Measurements from ENCODE around the gene NLRC4.
"Not testable (repeated sequence)": the region's sequence is repeated elsewhere in the genome, so short reads cannot be mapped to it uniquely, and the experiment has no call there.

Gene NLRC4

DNA sequence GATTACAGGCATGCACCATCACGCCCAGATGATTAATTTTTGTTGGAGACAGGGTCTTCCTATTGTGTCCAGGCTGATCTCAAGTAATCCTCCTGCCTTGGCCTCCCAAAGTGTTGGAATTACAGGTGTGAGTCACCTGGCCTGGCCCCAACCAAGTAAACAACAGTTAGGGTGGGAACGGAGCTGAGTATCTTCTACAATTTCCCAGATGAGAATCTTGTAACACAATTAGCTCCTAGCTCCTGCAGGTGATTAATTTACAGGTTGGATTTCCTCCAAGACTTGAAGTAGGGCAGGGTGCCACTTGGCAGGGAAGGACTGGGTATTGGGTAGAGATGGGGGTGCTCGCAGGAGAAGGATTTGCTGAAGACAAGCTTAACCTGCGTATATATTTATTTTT, 17.8 kb downstream of the NLRC4 start:
- in situ Hi-C loops (cut with MboI; ENCODE audit: low sequenced_read_pairs): no loop called here

DNA sequence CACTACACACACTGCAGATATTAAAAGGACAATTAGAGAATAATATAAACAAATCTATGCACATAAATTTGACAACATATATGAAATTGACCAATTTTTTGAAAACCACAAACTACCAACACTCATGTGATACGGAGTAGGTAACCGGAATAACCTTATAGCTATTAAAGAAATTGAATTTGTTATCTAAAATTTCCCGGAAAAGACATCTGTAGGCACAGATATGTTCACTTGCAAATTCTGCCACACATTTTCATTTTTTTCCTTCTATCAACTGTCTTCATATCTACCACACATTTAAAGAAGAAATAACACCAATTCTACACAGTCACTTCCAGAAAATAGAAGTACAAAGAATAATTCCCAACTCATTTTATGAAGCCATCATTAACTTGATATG, 22.4 kb downstream of the NLRC4 start:
- in situ Hi-C loops (cut with MboI; ENCODE audit: low sequenced_read_pairs): no loop called here

DNA sequence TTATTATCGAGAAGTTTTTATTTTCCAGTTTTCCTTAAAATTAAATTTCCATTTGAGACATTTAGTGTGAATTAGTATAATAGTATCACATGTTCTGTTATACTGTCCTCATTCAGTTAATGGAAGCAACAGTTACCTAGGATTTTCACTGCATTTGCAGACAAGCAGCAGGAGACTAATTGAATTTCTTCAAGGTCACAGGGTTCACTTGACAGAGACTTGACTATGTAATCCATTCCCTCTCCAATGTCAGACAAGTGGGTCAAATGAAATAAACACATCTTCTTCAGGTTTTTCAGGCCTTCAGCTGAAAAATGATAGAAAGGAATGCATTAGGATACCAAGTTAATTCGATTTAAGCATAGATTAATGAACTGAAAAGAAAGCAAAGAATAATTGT, 26.7 kb downstream of the NLRC4 start:
- in situ Hi-C loops (cut with MboI; ENCODE audit: low sequenced_read_pairs): no loop called here

DNA sequence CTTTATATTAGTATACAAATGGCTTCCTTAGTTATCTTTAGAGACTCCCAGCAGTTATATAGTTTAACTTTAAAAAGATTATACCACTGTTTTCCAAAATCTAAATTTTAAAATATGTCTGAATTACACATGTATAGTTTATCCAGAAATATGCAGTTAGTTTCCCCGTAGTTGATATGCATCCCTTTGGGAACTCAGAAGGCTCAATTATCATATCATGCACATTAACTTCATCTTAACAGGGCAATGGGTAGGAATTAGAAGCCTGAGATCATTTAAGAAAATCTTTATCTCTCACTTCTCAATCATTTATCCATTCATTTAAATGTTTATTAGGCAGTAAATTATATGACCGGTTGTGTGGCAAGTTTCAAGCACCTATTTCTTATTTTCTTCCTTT, 27.2 kb downstream of the NLRC4 start:
- in situ Hi-C loops (cut with MboI; ENCODE audit: low sequenced_read_pairs): no loop called here

DNA sequence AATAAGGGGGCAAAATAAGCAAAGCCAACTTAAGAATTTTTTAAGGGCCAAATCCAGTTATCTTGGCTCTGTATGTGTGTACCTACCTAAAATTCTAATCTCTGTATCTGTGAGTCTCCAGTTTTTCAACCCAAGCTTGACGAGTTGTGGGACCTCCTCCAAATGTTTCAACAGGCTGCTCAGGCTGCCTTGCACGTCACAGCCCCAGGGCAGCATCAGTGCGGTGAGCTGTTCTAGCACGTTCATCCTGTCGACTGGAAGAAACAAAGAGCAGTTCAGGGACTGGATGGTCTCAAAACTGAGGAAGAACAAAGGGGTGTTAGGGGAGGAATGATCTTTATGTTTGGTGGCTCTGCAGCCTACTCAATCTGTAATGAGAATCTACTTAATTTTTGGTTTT, 29.4 kb downstream of the NLRC4 start:
- in situ Hi-C loops (cut with MboI; ENCODE audit: low sequenced_read_pairs): no loop called here

DNA sequence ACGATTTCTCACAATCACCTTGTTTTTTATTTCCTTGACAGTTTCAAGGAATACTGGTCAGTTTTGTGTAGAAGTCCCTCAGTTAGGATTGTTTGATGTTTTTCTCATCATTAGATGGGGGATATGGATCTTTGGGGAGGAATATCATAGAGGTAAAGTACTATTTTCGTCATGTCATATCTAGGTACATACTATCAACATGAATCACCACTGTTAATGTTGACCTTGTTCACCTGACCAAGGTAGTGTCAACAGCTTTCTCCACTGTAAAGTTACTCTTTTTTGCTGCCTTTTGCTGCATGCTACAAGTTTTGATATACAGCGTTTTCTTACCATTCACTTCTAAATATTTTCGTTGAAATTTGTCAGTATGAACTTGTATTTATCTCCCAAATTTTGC, 32.7 kb downstream of the NLRC4 start:
- in situ Hi-C loops (cut with MboI; ENCODE audit: low sequenced_read_pairs): no loop called here

DNA sequence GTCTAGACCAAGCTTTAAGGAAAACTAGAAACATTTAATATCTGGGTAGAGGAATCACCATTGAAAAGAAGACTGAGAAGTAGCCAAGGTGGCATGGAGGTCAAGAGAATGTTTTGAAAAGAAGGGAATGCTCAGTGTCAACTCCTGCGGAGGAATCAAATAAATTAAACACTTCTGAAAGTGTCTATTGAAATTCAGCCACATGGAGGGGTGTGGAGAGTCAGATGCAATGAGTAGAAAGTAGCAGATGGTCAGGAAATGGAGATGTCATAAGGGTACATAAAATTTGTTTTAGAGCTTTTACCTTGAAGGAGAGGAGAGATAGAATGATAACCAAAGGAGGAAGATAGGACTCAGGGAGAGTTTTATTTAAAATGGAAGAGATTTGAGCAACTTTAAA, 35.1 kb downstream of the NLRC4 start:
- in situ Hi-C loops (cut with MboI; ENCODE audit: low sequenced_read_pairs): no loop called here

DNA sequence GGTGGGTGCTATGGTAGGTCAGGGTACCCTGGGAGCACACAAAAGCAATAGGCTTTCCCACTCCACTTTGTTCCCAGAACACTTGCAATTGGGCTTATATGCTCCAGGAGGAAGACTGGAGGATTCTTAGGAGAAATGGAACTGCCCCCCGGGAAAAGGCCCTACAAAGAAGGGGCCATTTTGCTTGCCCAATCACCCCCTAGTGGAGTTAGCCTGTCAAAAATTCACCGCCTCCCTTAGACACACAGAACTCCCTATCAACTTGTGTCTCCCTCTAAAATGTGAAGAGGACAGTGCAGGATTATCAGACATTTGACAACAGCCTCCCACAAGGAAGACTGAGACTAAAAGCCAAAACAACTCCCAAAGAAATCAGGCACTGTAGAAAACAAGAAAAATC, 36.5 kb downstream of the NLRC4 start:
- in situ Hi-C loops (cut with MboI; ENCODE audit: low sequenced_read_pairs): no loop called here

DNA sequence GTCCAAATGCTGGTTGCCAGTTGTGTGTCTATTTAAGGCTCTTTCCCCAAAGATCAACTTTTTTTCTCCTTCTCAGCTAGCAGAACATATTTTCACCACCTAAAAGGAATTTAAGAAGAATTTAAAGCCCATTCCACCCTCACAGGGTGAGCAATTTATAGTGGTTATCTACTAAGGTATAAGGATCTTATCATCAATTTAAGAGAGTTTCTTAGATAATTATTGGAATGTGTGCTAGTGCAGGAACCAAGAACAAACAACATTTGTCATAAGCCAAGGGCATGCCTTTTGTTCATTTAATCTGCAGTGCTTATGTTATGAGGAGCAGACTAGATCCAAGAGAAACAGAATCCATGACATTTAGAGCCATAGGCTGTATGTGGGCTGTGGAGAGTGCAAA, 37.2 kb downstream of the NLRC4 start:
- in situ Hi-C loops (cut with MboI; ENCODE audit: low sequenced_read_pairs): no loop called here

DNA sequence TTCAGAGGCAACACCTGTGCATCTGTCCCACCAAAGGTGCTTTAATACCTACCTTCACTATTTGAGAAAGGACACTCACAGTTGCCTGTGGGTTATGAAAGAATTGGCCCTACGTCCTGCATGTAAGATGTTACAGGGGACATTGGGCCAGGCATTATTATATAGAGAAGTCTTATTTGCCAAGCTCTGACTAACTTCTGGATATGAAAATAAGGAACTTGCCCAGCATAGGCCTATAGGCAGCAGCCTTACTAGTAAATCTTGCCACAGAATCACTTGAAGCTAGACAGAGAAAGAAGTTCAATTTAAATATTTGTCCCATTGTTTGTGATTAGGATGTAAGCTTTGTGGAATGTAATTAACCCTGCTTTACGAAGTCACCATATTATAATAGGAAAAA, 41.7 kb downstream of the NLRC4 start:
- in situ Hi-C loops (cut with MboI; ENCODE audit: low sequenced_read_pairs): no loop called here

DNA sequence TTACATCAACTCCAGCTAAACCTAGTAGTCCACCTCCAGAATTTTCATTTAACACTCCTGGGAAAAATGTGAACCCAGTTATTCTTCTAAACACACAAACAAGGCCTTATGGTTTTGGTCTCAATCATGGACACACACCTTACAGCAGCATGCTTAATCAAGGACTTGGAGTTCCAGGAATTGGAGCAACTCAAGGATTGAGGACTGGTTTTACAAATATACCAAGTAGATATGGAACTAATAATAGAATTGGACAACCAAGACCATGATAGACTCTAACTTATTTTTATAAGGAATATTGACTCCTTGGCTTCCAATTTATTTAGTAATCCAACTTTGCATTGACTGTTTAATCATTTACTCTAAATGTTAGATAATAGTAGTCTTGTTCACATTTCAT, 44.2 kb downstream of the NLRC4 start:
- in situ Hi-C loops (cut with MboI; ENCODE audit: low sequenced_read_pairs): no loop called here

DNA sequence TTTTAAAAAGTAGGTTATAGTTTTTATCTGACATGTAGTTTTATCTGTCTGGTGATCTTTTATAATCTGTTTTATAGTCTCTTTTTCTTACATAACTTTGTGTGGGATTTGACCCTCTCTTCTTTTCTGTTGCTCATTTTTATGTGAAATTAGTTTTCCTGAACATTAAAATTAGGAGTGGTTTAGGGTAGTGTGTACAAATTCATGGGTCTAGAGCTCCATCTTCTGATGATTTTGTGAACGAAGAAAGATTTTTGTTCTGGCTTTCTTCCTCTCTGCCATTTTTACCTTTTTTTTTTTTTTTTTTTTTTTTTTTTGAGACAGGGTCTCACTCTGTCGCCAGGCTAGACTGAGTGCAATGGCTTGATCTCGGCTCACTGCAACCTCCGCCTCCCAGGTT, 52.4 kb downstream of the NLRC4 start:
- in situ Hi-C loops (cut with MboI; ENCODE audit: low sequenced_read_pairs): no loop called here

DNA sequence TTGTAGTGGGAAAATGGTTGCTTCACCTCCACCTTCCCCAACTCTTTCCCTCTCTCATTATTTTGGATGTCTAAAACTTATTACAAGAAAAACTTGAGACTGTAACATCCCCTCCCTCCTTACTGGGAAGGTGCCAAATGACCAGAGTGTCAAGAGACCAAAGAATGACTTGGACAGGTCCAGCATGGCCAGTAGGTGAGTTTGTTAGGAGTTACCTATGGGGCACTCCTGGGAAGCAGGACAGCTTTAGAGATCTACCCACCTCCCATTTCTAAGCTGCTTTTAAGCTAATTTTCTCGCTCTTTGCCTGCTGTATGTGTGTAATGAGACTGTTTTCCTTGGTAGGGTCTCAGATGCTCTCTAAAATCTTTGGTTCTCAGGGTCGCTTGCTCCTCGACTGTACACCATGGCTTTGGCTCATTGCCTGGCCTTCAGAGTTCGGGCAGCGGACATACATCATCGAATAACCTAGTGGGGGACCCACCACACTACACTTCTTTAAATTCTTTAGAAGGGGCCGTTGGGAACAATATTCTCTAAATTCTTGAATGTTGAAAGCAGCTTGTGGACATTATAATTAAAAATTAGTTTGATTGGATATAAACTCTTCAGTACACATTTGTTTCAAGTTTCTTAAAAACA, 53.8 kb downstream of the NLRC4 start:
- in situ Hi-C loops (cut with MboI; ENCODE audit: low sequenced_read_pairs): no loop called here

DNA sequence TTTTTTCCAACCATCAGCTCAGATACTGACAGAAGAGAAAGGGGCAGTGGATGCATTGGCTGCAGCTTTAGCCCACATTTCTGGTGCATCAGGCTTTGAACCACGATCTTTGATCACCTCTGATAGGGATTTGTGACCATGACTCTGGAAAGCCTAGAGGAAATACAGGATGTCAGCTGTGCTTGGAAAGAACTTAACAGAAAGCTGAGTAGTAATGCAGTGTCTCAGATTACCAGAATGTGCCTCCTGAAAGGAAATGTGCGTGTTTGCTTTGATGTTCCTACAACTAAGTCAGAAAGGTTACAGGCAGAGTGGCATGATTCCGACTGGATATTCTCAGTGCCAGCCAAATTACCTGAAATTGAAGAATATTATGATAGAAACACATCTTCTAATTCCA, 61.3 kb downstream of the NLRC4 start:
- in situ Hi-C loops (cut with MboI; ENCODE audit: low sequenced_read_pairs): not testable (repeated sequence)

DNA sequence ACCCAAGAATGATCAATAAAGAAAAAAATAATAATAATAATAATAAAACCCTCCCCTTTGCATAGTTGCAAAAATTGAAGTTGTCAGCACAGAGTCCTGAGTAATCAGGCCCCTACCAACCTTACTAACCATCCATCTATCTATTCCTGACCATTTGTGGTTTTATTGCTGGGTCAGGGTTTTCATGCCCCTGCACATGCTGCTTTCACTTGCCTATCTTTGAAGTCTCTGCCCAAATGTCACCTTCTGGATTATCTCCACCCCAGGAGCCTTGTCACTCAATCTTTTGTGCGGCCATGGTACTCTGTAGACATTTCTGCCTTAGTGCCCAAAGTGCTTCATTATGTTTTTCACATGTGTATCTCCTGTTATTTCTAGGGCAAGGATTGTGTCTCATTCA, 63.9 kb downstream of the NLRC4 start:
- in situ Hi-C loops (cut with MboI; ENCODE audit: low sequenced_read_pairs): no loop called here

DNA sequence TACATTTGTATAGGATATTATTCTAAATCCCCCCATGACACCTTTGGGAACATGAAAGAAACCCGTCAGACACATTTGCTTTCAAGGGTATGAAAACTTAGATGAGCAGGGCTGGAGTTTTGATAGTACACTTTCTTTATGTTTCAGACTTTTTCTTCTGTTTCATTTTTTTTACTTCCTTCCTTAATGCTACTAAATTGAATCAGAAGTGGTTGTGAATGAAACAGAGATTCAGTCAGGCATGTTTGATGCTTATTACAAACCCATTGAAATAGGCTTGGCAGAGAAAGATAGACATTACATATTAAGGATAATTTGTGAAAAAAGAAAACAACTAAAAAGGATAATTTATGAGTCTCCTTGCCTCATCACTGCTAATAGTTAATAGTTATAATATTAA, 72.3 kb downstream of the NLRC4 start:
- in situ Hi-C loops (cut with MboI; ENCODE audit: low sequenced_read_pairs): no loop called here

DNA sequence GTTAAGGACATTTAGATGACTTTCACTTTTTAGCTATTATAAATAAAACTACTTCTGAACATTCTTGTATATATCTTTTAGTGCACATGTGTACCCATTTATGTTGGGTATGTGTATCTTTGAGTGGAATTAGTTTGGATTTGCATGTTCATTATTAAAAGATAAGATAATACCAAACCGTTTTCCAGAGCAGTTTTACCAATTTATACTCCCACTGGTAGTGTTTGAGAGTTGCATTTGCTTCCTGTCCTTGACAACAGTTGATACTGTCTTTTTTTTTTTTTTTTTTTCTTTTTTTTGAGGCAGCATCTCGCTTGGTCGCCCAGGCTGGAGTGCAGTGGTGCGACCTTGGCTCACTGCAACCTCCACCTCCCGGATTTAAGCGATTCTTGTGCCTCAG, 75.7 kb downstream of the NLRC4 start:
- in situ Hi-C loops (cut with MboI; ENCODE audit: low sequenced_read_pairs): no loop called here

DNA sequence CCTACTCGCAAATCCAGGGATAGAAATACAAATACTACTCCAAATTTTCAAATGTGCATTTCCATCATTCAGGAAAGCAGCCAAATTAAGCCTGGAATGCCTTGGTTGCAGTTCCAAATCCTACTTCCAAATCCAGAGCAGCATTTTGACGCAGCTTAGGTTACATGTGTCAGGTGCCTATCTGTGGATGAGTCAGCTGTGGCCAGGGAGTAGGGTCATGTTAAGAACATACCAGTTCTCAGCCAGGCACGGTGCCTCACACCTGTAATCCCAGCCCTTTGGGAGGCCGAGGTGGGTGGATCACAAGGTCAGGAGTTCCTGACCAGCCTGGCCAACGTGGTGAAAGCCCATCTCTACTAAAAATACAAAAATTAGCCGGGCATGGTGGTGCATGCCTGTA, 82.0 kb downstream of the NLRC4 start:
- in situ Hi-C loops (cut with MboI; ENCODE audit: low sequenced_read_pairs): no loop called here
